Measurements from ENCODE around the gene OR6S1. TPM values are rescaled to one million over a fixed set of nuclear protein-coding genes. Genes with fewer than 3 reads are reported as not detected.

OR6S1 gene
- total RNA-seq, 6 experiments from 2014 or later: not detected

DNA sequence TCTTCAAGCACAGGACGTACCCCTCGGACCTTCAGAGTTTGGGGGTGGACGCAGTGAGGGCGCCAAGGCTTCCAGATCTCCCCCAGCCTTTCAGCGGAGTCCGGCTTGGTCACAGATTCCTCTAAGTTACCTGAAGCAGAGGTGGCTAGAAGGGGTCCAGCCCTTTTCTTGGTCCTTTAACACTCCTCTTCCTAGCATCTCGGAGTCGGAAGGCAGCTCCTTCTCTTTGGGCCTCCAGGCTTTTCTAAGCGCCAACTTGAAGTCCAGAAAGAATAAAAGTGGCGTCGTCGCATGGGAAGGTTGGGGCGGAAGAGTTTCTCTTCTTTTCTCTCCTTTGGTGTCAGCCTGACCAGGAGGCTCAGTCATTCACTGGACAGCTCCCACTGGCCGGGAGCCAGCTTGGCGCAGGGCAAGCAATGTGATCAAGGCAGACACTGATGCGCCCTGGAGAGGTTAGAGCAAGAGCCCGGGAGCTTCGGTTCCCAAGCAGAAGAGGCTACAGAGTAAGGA lies 9.6 kb downstream of the OR6S1 start:
- peak; percentile 68 to 85 (median 78) for ATAC-seq
- no peak for TF ChIP-seq POLR2A (IDR thresholded peaks at IDR 0.05)
- TF ChIP-seq, protein P1, sequence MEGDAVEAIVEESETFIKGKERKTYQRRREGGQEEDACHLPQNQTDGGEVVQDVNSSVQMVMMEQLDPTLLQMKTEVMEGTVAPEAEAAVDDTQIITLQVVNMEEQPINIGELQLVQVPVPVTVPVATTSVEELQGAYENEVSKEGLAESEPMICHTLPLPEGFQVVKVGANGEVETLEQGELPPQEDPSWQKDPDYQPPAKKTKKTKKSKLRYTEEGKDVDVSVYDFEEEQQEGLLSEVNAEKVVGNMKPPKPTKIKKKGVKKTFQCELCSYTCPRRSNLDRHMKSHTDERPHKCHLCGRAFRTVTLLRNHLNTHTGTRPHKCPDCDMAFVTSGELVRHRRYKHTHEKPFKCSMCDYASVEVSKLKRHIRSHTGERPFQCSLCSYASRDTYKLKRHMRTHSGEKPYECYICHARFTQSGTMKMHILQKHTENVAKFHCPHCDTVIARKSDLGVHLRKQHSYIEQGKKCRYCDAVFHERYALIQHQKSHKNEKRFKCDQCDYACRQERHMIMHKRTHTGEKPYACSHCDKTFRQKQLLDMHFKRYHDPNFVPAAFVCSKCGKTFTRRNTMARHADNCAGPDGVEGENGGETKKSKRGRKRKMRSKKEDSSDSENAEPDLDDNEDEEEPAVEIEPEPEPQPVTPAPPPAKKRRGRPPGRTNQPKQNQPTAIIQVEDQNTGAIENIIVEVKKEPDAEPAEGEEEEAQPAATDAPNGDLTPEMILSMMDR (IDR thresholded peaks at IDR 0.05): no peak
- intact Hi-C loops (cut with DNase I): no loop called here
- H3K27ac ChIP-seq: no peak overlapping the region
- H3K4me1 ChIP-seq: peaks cover 0 to 12% (median 0%) of the 10 kb centered on the region in 4 donors
- 3% methylated on average over 14 of the region's 18 CpGs for WGBS (ENCODE audit: insufficient coverage, low coverage, low lambda C conversion rate, missing lambda C conversion rate)
- peaks cover 5 to 29% of the 10 kb centered on the region in 2 donors for H3K27me3 ChIP-seq
- H3K36me3 ChIP-seq: no peaks in the 10 kb centered on the region
- DNase-seq: peak; percentile 74 to 76 (median 74)
- H3K9me3 ChIP-seq: no peaks in the 10 kb centered on the region
- no peak overlapping the region for H3K4me3 ChIP-seq

DNA sequence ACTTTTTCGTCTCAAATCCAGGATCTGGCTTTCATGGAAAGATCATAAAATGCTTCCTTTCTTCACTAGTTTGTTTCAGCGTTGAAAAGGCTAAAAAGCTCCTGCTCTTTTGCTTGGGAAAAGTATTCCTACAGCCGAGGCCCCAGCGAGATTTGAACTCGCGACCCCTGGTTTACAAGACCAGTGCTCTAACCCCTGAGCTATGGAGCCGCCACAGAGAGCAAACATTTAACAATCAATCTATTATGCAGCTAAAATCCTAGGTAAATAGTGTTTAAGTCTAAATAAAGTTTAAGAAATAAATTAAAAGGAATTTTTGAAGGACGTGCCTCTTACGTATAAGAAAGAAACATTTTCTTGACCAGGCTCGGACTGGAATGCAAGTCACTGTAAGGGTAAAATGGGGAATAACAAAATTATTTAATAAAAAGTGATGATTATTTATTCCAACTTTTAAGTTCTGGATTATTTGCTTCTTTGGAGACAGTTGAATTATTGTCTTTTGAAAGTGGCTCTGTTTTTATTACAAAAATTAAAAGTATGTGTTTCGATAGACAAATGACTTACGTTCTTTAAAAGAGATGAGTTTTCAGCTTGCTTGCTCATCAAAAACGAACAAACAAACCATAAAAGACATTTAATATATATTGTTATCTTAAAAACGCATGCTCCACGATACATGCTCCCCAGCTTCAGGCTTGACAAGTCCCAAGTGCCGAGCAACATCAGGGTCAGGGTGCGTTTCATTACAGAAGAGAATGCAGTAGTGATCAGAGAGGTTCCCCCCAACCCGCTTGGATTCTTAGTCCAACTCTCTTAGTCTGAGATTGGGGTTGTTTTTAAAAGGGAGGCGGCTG lies 10.2 kb downstream of the OR6S1 start:
- Histone ChIP-seq H3K36me3 (no peaks in the 10 kb centered on the region), H3K27ac (no peak overlapping the region), H3K9me3 (no peaks in the 10 kb centered on the region), H3K4me1 (peaks cover 0 to 12% (median 0%) of the 10 kb centered on the region in 4 donors), H3K27me3 (peaks cover 5 to 30% of the 10 kb centered on the region in 2 donors), H3K4me3 (no peak overlapping the region)
- ATAC-seq: peak; percentile 23 to 62 (median 52)
- 2% methylated on average over 18 of the region's 19 CpGs for WGBS (ENCODE audit: insufficient coverage, low coverage, low lambda C conversion rate, missing lambda C conversion rate)
- intact Hi-C loops (cut with DNase I): no loop called here
- TF ChIP-seq POLR2A (IDR thresholded peaks at IDR 0.05): no peak
- no peak for DNase-seq

DNA sequence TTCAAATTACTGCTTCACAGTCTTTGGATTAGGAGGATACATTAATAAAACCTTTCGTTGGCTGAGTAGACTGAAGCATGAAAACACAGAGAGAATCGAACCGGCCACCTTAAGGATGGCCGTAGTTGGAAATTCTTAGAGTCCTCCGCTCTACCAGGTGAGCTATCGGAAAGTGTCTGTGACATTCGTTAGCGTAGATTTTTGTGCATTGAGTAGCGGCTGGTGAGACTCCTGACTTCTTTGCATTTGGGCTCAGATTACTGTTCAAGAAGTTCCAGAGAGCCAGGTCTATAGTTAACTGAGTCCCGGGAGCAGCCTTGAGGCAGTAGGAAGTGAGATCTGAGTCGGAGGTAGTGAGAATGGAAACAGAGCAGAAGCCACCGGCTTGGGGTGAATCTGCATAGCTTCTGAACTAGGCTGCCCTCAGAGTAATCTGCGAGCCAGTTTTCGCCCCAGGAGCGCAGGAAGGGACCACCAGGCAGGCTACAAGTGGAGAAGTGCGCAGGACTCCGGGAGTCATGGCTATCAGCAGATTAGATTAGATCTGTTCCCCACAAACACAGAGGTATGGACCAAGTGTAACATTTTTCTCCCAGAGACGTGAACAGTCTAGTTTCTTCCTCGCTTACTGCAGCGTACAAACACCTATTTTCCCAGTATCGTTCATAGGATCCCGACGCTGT lies 11.0 kb downstream of the OR6S1 start:
- Histone ChIP-seq H3K9me3 (no peaks in the 10 kb centered on the region), H3K27ac (no peak overlapping the region), H3K4me1 (peaks cover 0 to 12% (median 0%) of the 10 kb centered on the region in 4 donors), H3K27me3 (peaks cover 5 to 30% of the 10 kb centered on the region in 2 donors), H3K4me3 (no peak overlapping the region), H3K36me3 (no peaks in the 10 kb centered on the region)
- intact Hi-C loops (cut with DNase I): no loop called here
- DNase-seq: no peak
- TF ChIP-seq, protein P1 (IDR thresholded peaks at IDR 0.05): no peak
- TF ChIP-seq POLR2A (IDR thresholded peaks at IDR 0.05): no peak
- ATAC-seq: peak in 2 of 4 donors; percentile 27 to 28
- 2% methylated on average over 20 of the region's 23 CpGs for WGBS (ENCODE audit: insufficient coverage, low coverage, low lambda C conversion rate, missing lambda C conversion rate)

DNA sequence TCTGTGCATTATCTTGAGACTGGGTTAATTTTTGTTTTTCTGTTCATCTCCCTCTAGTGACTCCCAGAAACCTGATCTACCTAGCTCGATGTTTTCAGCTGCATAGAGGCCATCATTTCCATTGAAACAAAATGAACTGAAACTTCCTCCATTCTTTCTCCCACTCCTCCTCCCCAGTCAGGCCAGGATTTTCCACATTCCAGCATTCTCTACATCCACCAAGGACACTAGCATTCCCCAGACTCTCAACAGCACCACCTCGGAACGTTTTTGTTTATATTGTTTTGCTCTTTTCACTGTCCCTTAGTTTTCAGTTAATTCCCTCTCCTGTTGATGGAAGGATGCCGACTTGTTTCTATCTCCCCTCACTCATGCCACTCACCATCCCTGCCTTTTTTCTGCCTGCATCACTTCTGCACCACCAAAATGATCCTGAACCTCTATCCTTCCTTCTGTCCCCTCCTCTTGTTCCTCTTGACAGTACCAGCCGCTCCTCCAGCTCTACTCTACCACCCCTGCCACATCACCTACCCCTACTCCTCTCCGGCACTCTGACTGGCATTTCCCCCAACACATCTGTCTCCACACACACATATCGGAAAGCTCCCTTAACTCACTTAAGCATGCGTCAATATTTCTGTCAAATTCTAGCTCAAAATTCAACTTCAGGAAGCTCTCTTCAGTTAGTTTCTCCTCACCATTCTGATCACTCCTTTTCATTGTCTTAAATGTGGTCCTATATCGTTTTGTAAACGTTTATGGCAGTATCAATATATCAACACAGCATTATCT lies 13.2 kb downstream of the OR6S1 start:
- Histone ChIP-seq H3K36me3 (no peaks in the 10 kb centered on the region), H3K4me3 (no peak overlapping the region), H3K9me3 (no peaks in the 10 kb centered on the region), H3K27ac (no peak overlapping the region), H3K4me1 (peaks cover 0 to 12% (median 0%) of the 10 kb centered on the region in 4 donors), H3K27me3 (peaks cover 0 to 33% of the 10 kb centered on the region in 2 donors)
- TF ChIP-seq POLR2A (IDR thresholded peaks at IDR 0.05): no peak
- TF ChIP-seq, protein P1 (IDR thresholded peaks at IDR 0.05): no peak
- 42% methylated on average over 10 of the region's 10 CpGs for WGBS (ENCODE audit: insufficient coverage, low coverage, low lambda C conversion rate, missing lambda C conversion rate)
- intact Hi-C loops (cut with DNase I): no loop called here
- ATAC-seq: no peak
- no peak for DNase-seq
